CD4-positive, alpha-beta T cell treated with Interleukin-6 at 100 ng/mL for 8 hours (primary cell): ENCODE measurements around the gene APOBR.
"Not testable (repeated sequence)": the region's sequence is repeated elsewhere in the genome, so short reads cannot be mapped to it uniquely, and the experiment has no call there.

ENCODE experiments used
- DNase-seq: peaks from one replicate; pipeline ENCODE4 v3.0.0-alpha.2; 2020; ENCODE audit warnings: mixed read lengths, low spot score

APOBR gene

GRCh38 chr16:28527985-28528384, 33.5 kb downstream of the APOBR start:
- no peak for DNase-seq

- DNase-seq, result no peak
These were observed 34.0 kb downstream of the APOBR start for GRCh38 chr16:28528463-28528867.

GRCh38 chr16:28529124-28529523, 34.7 kb downstream of the APOBR start:
- no peak for DNase-seq

GRCh38 chr16:28531777-28532744, 37.6 kb downstream of the APOBR start:
- DNase-seq, result no peak

- DNase-seq, result no peak
These were observed 38.7 kb downstream of the APOBR start for GRCh38 chr16:28532940-28533647.

- peak; percentile 38 for DNase-seq
These were observed 40.3 kb downstream of the APOBR start for GRCh38 chr16:28534542-28535373.

- no peak for DNase-seq
These were observed 42.6 kb downstream of the APOBR start for GRCh38 chr16:28537076-28537475.

- DNase-seq, result no peak
These were observed 43.7 kb downstream of the APOBR start for GRCh38 chr16:28537964-28538732.

- DNase-seq, result no peak
These were observed 44.5 kb downstream of the APOBR start, which contains the start of gene NUPR1 for GRCh38 chr16:28538733-28539596. Gene NUPR1, minus strand, starts transcription at chr16:28538974. Its CDS starts 67 bp downstream, at chr16:28538907.

- no peak for DNase-seq
These were observed 45.9 kb downstream of the APOBR start for GRCh38 chr16:28540346-28540745.

- no peak for DNase-seq
These were observed 48.2 kb downstream of the APOBR start for GRCh38 chr16:28542646-28543045.

- no peak for DNase-seq
These were observed 48.6 kb downstream of the APOBR start for GRCh38 chr16:28543072-28543471.

- DNase-seq, result no peak
These were observed 50.6 kb downstream of the APOBR start for GRCh38 chr16:28544998-28545397.

- DNase-seq, result not testable (repeated sequence)
These were observed 51.5 kb downstream of the APOBR start for GRCh38 chr16:28545964-28546363.

GRCh38 chr16:28546626-28547025, 52.2 kb downstream of the APOBR start:
- DNase-seq, result no peak

- DNase-seq, result no peak
These were observed 53.9 kb downstream of the APOBR start for GRCh38 chr16:28548306-28548802.
